Activated T-helper 2 cell treated with anti-CD3 and anti-CD28 coated beads, Interferon-gamma antibody, Interleukin-2, Interleukin-4, amounts not matched to agents 10 μg/mL and 5 μg/mL and 100 μg/mL, durations not matched to agents 14 hours and 24 hours and 36 hours (primary cell): ENCODE data around the gene XXYLT1. TPM values are rescaled to one million over a fixed set of nuclear protein-coding genes. Genes with fewer than 3 reads are reported as not detected.

ENCODE experiments used
- DNase-seq: peaks from one replicate; pipeline ENCODE4 v3.0.0; 2021; ENCODE audit warnings: low spot score
- H3K27ac Mint-ChIP-seq: one replicate; pipeline ENCODE4 v1.8.0; 2021; ENCODE audit warnings: mixed read lengths
- H3K27me3 Mint-ChIP-seq: one replicate; pipeline ENCODE4 v1.8.0; 2021; ENCODE audit warnings: low read depth, mixed read lengths
- H3K36me3 Mint-ChIP-seq: one replicate; pipeline ENCODE4 v1.8.0; 2021; ENCODE audit warnings: low read depth, mixed read lengths
- H3K4me1 Mint-ChIP-seq: one replicate; pipeline ENCODE4 v1.8.0; 2021; ENCODE audit warnings: low read depth, mixed read lengths
- H3K4me3 Mint-ChIP-seq: one replicate; pipeline ENCODE4 v1.8.0; 2021; ENCODE audit warnings: low read depth, mild to moderate bottlenecking, moderate library complexity, mixed read lengths
- H3K9me3 Mint-ChIP-seq: one replicate; pipeline ENCODE4 v1.8.0; 2021; ENCODE audit warnings: mixed read lengths
- intact Hi-C: fragments of 100-400 bp; cut with micrococcal nuclease; formaldehyde crosslinking; loops from one replicate; pipeline ENCODE4 v1.15.1; 2023
- total RNA-seq: library from RNA; stranded (reverse); gene quantifications from 2 replicates; pipeline ENCODE4 v1.2.3, GENCODE V29; 2022

Gene XXYLT1
- total RNA-seq, 1 donor from 2014 or later = 15.8 TPM

DNA sequence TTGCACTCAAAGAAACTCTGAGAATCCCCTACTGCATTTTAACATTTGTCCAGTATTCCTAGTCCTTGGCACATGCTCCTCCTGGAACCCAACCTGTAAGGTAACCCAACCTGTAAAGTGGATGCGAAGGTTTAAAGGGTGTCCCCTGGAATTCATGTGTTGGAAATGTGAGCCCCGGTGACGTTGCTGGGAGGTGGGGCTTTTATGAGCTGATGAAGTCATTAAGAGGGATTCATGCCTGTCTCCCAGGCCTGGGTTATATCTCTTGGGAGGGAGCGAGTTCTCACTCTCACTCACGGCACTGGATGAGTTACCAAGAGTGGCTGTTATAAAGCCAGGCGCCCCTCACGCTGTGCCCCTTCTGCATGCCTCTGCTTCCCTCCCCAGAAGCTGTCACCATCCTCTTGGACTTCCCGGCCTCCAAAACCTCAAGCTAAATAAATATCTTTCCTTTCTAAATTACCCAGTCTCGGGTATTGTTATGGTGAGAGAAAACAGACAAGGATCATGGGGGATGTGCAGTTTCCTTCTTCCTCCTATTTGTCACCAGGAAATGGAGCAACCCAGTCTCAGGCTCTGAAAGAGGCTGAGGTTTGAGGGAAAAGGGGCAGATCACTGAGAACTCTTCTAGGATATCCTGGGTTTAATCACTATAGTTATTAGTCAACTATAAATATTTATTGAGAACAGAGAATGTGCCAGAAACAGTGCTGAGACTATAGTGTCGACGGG, 7.6 kb downstream of the XXYLT1 start:
- intact Hi-C loops = no loop called here
- DNase-seq = no peak

GRCh38 chr3:195261925-195262324, 9.0 kb downstream of the XXYLT1 start:
- intact Hi-C loops = loop anchor here (2.0 kb wide), 1 partner anchor 579 kb away; no protein-coding TSS in a partner anchor
- Mint-ChIP-seq H3K27me3 (no peaks in the 10 kb centered on the region), H3K36me3 (peaks cover 17% of the 10 kb centered on the region), H3K9me3 (no peaks in the 10 kb centered on the region), H3K27ac (no peak overlapping the region), H3K4me1 (peaks cover 28% of the 10 kb centered on the region), H3K4me3 (no peak overlapping the region)
- no peak for DNase-seq

More for the DNA sequence above, 7.6 kb downstream of the XXYLT1 start:
- Mint-ChIP-seq H3K4me3 (no peak overlapping the region), H3K9me3 (no peaks in the 10 kb centered on the region), H3K27ac (no peak overlapping the region), H3K27me3 (no peaks in the 10 kb centered on the region), H3K4me1 (peaks cover 26% of the 10 kb centered on the region), H3K36me3 (peaks cover 26% of the 10 kb centered on the region)

- Mint-ChIP-seq H3K4me1 (peaks cover 28% of the 10 kb centered on the region), H3K9me3 (no peaks in the 10 kb centered on the region), H3K36me3 (peaks cover 12% of the 10 kb centered on the region), H3K27ac (no peak overlapping the region), H3K27me3 (no peaks in the 10 kb centered on the region), H3K4me3 (peak overlapping the region; percentile 76)
- intact Hi-C loops = loop anchor here (2.0 kb wide), 1 partner anchor 578 kb away; no protein-coding TSS in a partner anchor
- DNase-seq = no peak
Measured at GRCh38 chr3:195260280-195260905, 10.6 kb downstream of the XXYLT1 start.

- peaks cover 29% of the 10 kb centered on the region for H3K4me1 Mint-ChIP-seq
- H3K27me3 Mint-ChIP-seq = no peaks in the 10 kb centered on the region
- peaks cover 12% of the 10 kb centered on the region for H3K36me3 Mint-ChIP-seq
- H3K27ac Mint-ChIP-seq = peak overlapping the region; percentile 38
- peak overlapping the region; percentile 55 for H3K4me3 Mint-ChIP-seq
- peak; percentile 80 for DNase-seq
- no peaks in the 10 kb centered on the region for H3K9me3 Mint-ChIP-seq
- intact Hi-C loops = loop anchor here (2.0 to 10.0 kb wide), 3 partner anchors 135 to 675 kb away; no protein-coding TSS in a partner anchor
Measured at GRCh38 chr3:195259475-195260279, 11.3 kb downstream of the XXYLT1 start.

DNA sequence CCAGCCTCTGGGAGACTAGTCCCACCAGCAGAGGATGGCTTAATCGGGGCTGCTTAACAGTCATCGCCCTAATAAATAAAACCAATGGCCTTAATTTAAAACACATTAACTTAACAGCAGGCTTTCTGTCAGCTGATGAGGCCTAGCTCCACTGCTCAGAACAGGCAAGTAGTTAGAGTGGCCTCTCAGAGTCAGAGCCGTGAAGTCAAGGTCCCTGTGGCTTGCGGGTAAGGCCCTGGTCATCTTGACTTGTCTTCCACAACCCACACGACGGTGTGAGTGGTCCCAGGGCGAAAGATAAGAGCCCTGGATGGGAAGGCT, 11.8 kb downstream of the XXYLT1 start:
- peaks cover 12% of the 10 kb centered on the region for H3K36me3 Mint-ChIP-seq
- peaks cover 26% of the 10 kb centered on the region for H3K4me1 Mint-ChIP-seq
- no peaks in the 10 kb centered on the region for H3K9me3 Mint-ChIP-seq
- H3K27ac Mint-ChIP-seq = no peak overlapping the region
- no peaks in the 10 kb centered on the region for H3K27me3 Mint-ChIP-seq
- DNase-seq = peak; percentile 7
- intact Hi-C loops = loop anchor here (10.0 kb wide), 2 partner anchors 134 to 674 kb away; no protein-coding TSS in a partner anchor
- peak overlapping the region; percentile 5 for H3K4me3 Mint-ChIP-seq

DNA sequence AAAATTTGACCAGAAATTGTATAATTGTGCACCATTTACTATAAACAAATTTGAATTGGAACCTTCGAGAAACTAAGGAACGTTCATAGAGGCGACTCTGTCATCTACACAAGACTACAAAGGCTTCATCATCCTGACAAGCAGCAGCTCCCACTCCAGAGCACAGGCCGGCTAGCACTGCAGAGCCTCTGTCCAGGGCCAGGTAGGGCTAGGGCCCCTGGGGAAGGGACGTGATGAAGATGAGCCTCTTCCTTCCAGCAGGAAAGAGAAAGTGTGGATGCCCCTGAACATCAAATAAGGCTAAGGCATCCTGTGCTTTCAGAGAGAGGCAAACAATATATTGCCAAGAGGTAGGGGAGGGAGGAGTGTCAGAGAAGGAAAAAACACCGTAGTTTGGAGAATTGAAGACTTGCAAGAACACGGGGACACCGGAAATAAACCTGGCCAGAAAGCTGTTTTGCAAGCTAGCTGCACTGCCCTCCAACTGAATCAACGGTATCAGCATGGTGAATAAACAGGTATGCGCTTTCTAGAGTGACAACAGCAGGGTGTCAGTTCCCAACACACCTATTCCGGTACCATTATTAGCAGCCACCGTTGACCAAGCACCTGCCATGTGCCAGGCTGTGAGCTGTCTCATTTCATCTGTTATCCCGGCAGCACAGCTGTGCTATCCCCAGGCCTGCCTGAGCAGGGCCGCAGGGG, 12.4 kb downstream of the XXYLT1 start:
- intact Hi-C loops = loop anchor here (10.0 kb wide), 2 partner anchors 134 to 674 kb away; no protein-coding TSS in a partner anchor
- Mint-ChIP-seq H3K9me3 (no peaks in the 10 kb centered on the region), H3K27me3 (no peaks in the 10 kb centered on the region), H3K36me3 (peaks cover 12% of the 10 kb centered on the region), H3K4me3 (peak overlapping the region; percentile 33), H3K4me1 (peaks cover 23% of the 10 kb centered on the region), H3K27ac (peak overlapping the region; percentile 50)
- no peak for DNase-seq

DNA sequence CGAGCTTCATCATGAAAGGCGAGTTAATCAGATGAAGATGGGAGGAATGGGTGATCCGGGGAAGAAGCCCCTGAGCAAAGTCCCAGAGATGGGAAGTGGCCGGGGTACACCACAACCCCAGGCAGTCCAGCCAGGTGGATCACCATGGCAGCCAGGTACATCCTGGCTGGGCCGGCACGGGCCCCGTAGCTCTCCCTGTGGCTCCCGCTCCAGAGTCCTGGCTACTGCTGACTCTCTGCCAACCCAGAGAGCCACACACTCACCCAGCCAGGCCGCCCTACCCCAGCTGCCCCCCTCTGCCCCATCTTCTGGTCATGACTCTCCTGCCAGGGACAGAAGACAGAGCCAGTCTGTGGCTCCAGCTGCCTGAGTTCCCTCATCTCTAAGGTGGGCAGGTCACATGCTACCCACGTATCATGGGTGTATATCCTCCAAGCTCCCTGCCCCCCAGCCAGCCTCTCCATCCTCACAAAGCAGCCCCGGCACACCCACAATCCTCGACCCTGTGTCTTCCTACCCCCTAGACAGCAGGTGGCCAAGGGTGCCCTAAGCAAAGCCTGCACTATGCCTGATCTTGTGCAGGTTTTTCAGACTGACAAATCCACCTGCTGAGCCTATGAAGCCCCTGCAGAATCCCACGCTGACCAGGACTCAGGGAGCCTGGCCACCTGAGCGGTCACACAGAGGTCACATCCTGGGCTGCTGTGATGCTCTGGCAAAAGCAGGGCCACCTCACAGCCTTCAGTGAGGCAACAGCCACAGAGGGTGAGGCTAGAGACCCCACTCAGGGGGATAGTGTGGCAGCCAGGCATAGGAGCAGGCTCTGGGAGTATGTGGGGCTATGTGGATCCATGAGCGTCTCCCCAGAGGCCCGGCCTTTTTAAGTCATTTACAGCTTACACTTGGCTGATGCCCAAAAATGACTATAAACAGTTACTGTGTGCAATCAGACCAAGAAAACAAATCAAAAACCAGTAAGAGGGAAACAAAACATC, 13.2 kb downstream of the XXYLT1 start:
- Mint-ChIP-seq H3K27ac (no peak overlapping the region), H3K36me3 (peaks cover 7% of the 10 kb centered on the region), H3K4me1 (peaks cover 22% of the 10 kb centered on the region), H3K27me3 (no peaks in the 10 kb centered on the region), H3K4me3 (no peak overlapping the region), H3K9me3 (no peaks in the 10 kb centered on the region)
- DNase-seq = peak; percentile 8
- intact Hi-C loops = loop anchor here (10.0 kb wide), 2 partner anchors 133 to 673 kb away; no protein-coding TSS in a partner anchor

DNA sequence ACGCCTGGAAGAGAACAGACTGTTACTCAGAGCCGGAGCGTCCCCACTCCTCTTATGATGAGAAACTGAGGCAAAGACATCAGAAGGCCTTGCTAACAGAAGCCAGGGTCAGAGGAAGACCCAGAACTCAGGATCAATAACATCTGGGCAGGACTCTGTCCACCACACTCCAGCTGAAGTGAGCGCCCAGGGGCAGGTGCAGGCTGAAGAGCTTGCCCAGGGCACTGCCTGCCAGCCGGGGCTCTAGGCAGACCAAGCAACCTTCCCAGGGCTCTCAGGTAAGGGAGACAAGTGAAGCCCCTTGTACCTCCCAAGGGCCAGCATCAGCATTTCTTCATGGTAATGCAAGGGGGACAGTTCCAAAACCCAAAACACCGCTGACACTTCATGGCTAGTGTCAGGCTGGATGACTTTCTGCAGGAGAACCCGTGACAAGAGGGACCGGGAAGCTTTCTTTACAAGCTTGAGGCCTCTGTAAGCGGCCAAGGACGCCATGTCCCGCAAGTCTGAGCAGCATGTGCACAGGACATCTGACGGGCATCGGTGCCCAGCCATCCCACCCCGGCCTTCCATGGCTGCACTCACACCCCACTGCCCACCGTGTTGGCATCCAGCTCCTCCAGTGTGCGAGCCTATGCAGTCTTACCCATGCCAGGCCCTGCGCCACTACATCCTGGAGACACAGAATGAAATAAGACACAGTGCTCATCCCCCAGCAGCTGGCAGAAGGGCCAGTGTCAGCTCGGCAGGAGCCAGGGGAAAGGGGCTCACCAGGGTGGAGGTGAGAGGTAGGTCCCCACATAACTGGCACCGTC, 14.1 kb downstream of the XXYLT1 start:
- Mint-ChIP-seq H3K4me3 (no peak overlapping the region), H3K27me3 (no peaks in the 10 kb centered on the region), H3K9me3 (no peaks in the 10 kb centered on the region), H3K27ac (no peak overlapping the region), H3K4me1 (peaks cover 20% of the 10 kb centered on the region), H3K36me3 (no peaks in the 10 kb centered on the region)
- intact Hi-C loops = loop anchor here (10.0 kb wide), 2 partner anchors 132 to 672 kb away; no protein-coding TSS in a partner anchor
- no peak for DNase-seq

- H3K9me3 Mint-ChIP-seq = no peaks in the 10 kb centered on the region
- H3K4me1 Mint-ChIP-seq = peaks cover 19% of the 10 kb centered on the region
- no peaks in the 10 kb centered on the region for H3K36me3 Mint-ChIP-seq
- no peak overlapping the region for H3K27ac Mint-ChIP-seq
- no peaks in the 10 kb centered on the region for H3K27me3 Mint-ChIP-seq
- DNase-seq = no peak
- intact Hi-C loops = loop anchor here (10.0 kb wide), 2 partner anchors 131 to 671 kb away; no protein-coding TSS in a partner anchor
- H3K4me3 Mint-ChIP-seq = no peak overlapping the region
Measured at GRCh38 chr3:195255571-195256501, 15.1 kb downstream of the XXYLT1 start.

DNA sequence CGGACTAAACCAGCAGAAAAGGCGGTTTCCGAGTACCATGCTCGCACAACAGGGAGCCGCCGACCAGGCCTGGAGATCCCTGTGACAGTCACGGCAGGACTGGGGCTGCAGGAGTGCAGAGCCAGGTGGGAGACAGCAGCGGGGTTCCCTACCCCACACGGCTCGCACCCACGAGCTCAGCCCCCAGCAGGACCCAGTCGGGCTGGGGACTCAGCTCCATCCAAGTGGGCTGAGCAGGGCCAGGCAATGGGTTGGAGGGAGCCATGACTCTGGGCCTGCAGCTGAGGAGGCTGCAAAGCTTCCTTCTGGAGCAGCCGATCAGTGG, 15.8 kb downstream of the XXYLT1 start:
- Mint-ChIP-seq H3K9me3 (no peaks in the 10 kb centered on the region), H3K36me3 (no peaks in the 10 kb centered on the region), H3K4me3 (no peak overlapping the region), H3K27ac (no peak overlapping the region), H3K27me3 (no peaks in the 10 kb centered on the region), H3K4me1 (peaks cover 20% of the 10 kb centered on the region)
- no peak for DNase-seq
- intact Hi-C loops = loop anchor here (10.0 kb wide), 2 partner anchors 130 to 670 kb away; no protein-coding TSS in a partner anchor
